Mesendoderm (in vitro differentiated cells): Measurements from ENCODE around the gene RABGEF1.
"Not testable (repeated sequence)": the region's sequence is repeated elsewhere in the genome, so short reads cannot be mapped to it uniquely, and the experiment has no call there.

Experiments
- DNase-seq: peaks from one replicate; pipeline ENCODE4 v3.0.0; 2013
- H2AK5ac ChIP-seq: 2 replicates; pipeline ENCODE4 v1.6.1; 2013; ENCODE audit warnings: low read length, inconsistent platforms
- H2BK120ac ChIP-seq: 2 replicates; pipeline ENCODE4 v1.6.1; 2013; ENCODE audit warnings: low read depth, mild to moderate bottlenecking, low read length, moderate library complexity, mixed read lengths
- H2BK15ac ChIP-seq: replicated peaks from 2 replicates; pipeline ENCODE4 v1.6.1; 2013; ENCODE audit warnings: low read depth, mild to moderate bottlenecking, moderate library complexity
- H2BK5ac ChIP-seq: 2 replicates; pipeline ENCODE4 v1.6.1; 2013; ENCODE audit warnings: low read length, inconsistent platforms
- H3K18ac ChIP-seq: 2 replicates; pipeline ENCODE4 v1.6.1; 2013; ENCODE audit warnings: mild to moderate bottlenecking, low read length, mixed read lengths
- H3K23ac ChIP-seq: one replicate; pipeline ENCODE4 v1.6.1; 2013; ENCODE audit warnings: low read length
- H3K27ac ChIP-seq: 2 replicates; pipeline ENCODE4 v1.5.1; 2013; ENCODE audit warnings: low read depth, mild to moderate bottlenecking, inconsistent platforms, low read length, moderate library complexity
- H3K27me3 ChIP-seq: 2 replicates; pipeline ENCODE4 v1.6.1; 2013; ENCODE audit warnings: low read length, control low read depth, mild to moderate bottlenecking, inconsistent platforms; ENCODE audit not compliant: insufficient read depth, poor library complexity
- H3K36me3 ChIP-seq: 2 replicates; pipeline ENCODE4 v1.6.1; 2013; ENCODE audit warnings: low read length, inconsistent platforms; ENCODE audit not compliant: control insufficient read depth, insufficient read depth
- H3K4ac ChIP-seq: one replicate; pipeline ENCODE4 v1.6.1; 2013; ENCODE audit warnings: low read depth, mild to moderate bottlenecking, low read length, moderate library complexity
- H3K4me1 ChIP-seq: 2 replicates; pipeline ENCODE4 v1.6.1; 2013; ENCODE audit warnings: low read depth, low read length, inconsistent platforms; ENCODE audit not compliant: control insufficient read depth
- H3K4me2 ChIP-seq: 2 replicates; pipeline ENCODE4 v1.6.1; 2013; ENCODE audit warnings: low read length
- H3K4me3 ChIP-seq: 2 replicates; pipeline ENCODE4 v1.5.1; 2013; ENCODE audit warnings: mild to moderate bottlenecking, low read length
- H3K56ac ChIP-seq: one replicate; pipeline ENCODE4 v1.6.1; 2013; ENCODE audit warnings: low read length
- H3K79me1 ChIP-seq: 2 replicates; pipeline ENCODE4 v1.6.1; 2013; ENCODE audit warnings: low read length, inconsistent platforms
- H3K79me2 ChIP-seq: 2 replicates; pipeline ENCODE4 v1.6.1; 2013; ENCODE audit warnings: mild to moderate bottlenecking, low read length; ENCODE audit not compliant: control insufficient read depth, insufficient read depth
- H3K9ac ChIP-seq: 2 replicates; pipeline ENCODE4 v1.6.1; 2013; ENCODE audit warnings: low read length, inconsistent platforms
- H4K5ac ChIP-seq: one replicate; pipeline ENCODE4 v1.6.1; 2013; ENCODE audit warnings: low read length
- H4K8ac ChIP-seq: one replicate; pipeline ENCODE4 v1.6.1; 2013; ENCODE audit warnings: low read depth, mild to moderate bottlenecking, control low read depth, low read length, moderate library complexity
- WGBS: extraction: QIAGEN DNeasy Blood & Tissue Kit; methylation state at CpG from one replicate; pipeline ENCODE4 v1.1.7; 2013; ENCODE audit warnings: low lambda C conversion rate, missing lambda C conversion rate; ENCODE audit not compliant: insufficient coverage; ENCODE audit errors: extremely low coverage; 5-methylcytosine and 5-hydroxymethylcytosine counted together

RABGEF1 gene

GRCh38 chr7:66735850-66736249 is 4.7 kb upstream of the RABGEF1 start:
- H3K18ac ChIP-seq: no peak overlapping the region
- no peaks in the 10 kb centered on the region for H3K79me1 ChIP-seq
- no peaks in the 10 kb centered on the region for H3K4me1 ChIP-seq
- DNase-seq: no peak
- H2AK5ac ChIP-seq: no peak overlapping the region
- no peak overlapping the region for H3K56ac ChIP-seq
- H3K4me2 ChIP-seq: no peak overlapping the region
- H3K27ac ChIP-seq: no peak overlapping the region
- H3K9ac ChIP-seq: no peak overlapping the region
- no peaks in the 10 kb centered on the region for H3K79me2 ChIP-seq
- H2BK15ac ChIP-seq: no peak overlapping the region
- no CpG with 5 or more reads among the region's 1 CpG for WGBS
- H3K36me3 ChIP-seq: no peaks in the 10 kb centered on the region
- H2BK120ac ChIP-seq: no peak overlapping the region
- H3K4ac ChIP-seq: no peak overlapping the region
- H3K4me3 ChIP-seq: no peak overlapping the region
- H3K23ac ChIP-seq: no peak overlapping the region
- no peak overlapping the region for H4K8ac ChIP-seq
- H2BK5ac ChIP-seq: no peak overlapping the region
- no peak overlapping the region for H4K5ac ChIP-seq
- no peaks in the 10 kb centered on the region for H3K27me3 ChIP-seq

GRCh38 chr7:66736892-66737291 is 3.6 kb upstream of the RABGEF1 start:
- H3K4me3 ChIP-seq: no peak overlapping the region
- H3K27me3 ChIP-seq: no peaks in the 10 kb centered on the region
- no peaks in the 10 kb centered on the region for H3K36me3 ChIP-seq
- WGBS: no CpG with 5 or more reads among the region's 6 CpGs
- H2BK15ac ChIP-seq: no peak overlapping the region
- H3K18ac ChIP-seq: no peak overlapping the region
- no peak overlapping the region for H3K56ac ChIP-seq
- H3K79me1 ChIP-seq: no peaks in the 10 kb centered on the region
- H4K5ac ChIP-seq: no peak overlapping the region
- H3K4me2 ChIP-seq: no peak overlapping the region
- no peak overlapping the region for H4K8ac ChIP-seq
- no peak overlapping the region for H2BK5ac ChIP-seq
- H2AK5ac ChIP-seq: no peak overlapping the region
- no peak overlapping the region for H3K4ac ChIP-seq
- no peak overlapping the region for H3K23ac ChIP-seq
- no peak overlapping the region for H3K9ac ChIP-seq
- H3K27ac ChIP-seq: no peak overlapping the region
- no peaks in the 10 kb centered on the region for H3K4me1 ChIP-seq
- no peak for DNase-seq
- no peak overlapping the region for H2BK120ac ChIP-seq
- peaks cover 4% of the 10 kb centered on the region for H3K79me2 ChIP-seq

- no peaks in the 10 kb centered on the region for H3K27me3 ChIP-seq
- peaks cover under 1% of the 10 kb centered on the region for H3K79me1 ChIP-seq
- H2AK5ac ChIP-seq: no peak overlapping the region
- no peak overlapping the region for H3K4me2 ChIP-seq
- no peaks in the 10 kb centered on the region for H3K36me3 ChIP-seq
- no peak overlapping the region for H4K5ac ChIP-seq
- no peak overlapping the region for H2BK15ac ChIP-seq
- no peak overlapping the region for H3K9ac ChIP-seq
- H4K8ac ChIP-seq: no peak overlapping the region
- no CpG with 5 or more reads among the region's 6 CpGs for WGBS
- H3K4me3 ChIP-seq: no peak overlapping the region
- H3K23ac ChIP-seq: no peak overlapping the region
- DNase-seq: no peak
- no peak overlapping the region for H2BK120ac ChIP-seq
- no peak overlapping the region for H3K4ac ChIP-seq
- H2BK5ac ChIP-seq: no peak overlapping the region
- peaks cover 5% of the 10 kb centered on the region for H3K79me2 ChIP-seq
- H3K27ac ChIP-seq: no peak overlapping the region
- no peaks in the 10 kb centered on the region for H3K4me1 ChIP-seq
- H3K18ac ChIP-seq: no peak overlapping the region
- peak overlapping the region; percentile 15 for H3K56ac ChIP-seq
These were observed 2.9 kb upstream of the RABGEF1 start for GRCh38 chr7:66737667-66738066.

DNA sequence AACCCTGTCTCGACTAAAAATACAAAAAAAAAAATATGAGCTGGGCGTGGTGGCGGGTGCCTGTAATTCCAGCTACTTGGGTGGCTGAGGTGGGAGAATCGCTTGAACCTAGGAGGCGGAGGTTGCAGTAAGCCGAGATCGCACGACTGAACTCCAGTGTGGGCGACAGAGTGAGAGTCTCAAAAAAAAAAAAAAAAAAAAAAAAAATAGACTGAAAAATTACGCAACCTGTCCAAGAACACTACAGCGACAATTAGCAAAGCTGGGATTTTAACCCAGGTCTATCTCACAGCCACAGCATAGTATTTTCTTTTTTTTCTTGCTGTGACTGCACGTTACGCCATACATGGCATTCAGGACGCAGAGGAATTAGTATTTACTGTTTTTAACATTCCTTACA is 1.1 kb upstream of the RABGEF1 start:
- Histone ChIP-seq H2BK120ac (no peak overlapping the region), H2AK5ac (no peak overlapping the region), H3K4ac (no peak overlapping the region), H3K27ac (no peak overlapping the region), H2BK5ac (no peak overlapping the region), H4K8ac (no peak overlapping the region), H4K5ac (no peak overlapping the region), H3K36me3 (no peaks in the 10 kb centered on the region), H3K4me1 (no peaks in the 10 kb centered on the region), H3K79me2 (peaks cover 11% of the 10 kb centered on the region), H3K18ac (no peak overlapping the region), H2BK15ac (no peak overlapping the region), H3K79me1 (peaks cover 4% of the 10 kb centered on the region), H3K56ac (no peak overlapping the region), H3K23ac (no peak overlapping the region), H3K27me3 (no peaks in the 10 kb centered on the region), H3K9ac (peak overlapping the region; percentile 85), H3K4me3 (no peak overlapping the region), H3K4me2 (peak overlapping the region; percentile 80)
- DNase-seq: no peak
- no CpG with 5 or more reads among the region's 14 CpGs for WGBS

GRCh38 chr7:66739953-66740301 is 606 bp upstream of the RABGEF1 start:
- Histone ChIP-seq H3K4ac (peak overlapping the region; percentile 59), H2AK5ac (no peak overlapping the region), H3K56ac (peak overlapping the region; percentile 89), H3K79me1 (peaks cover 4% of the 10 kb centered on the region), H3K27me3 (no peaks in the 10 kb centered on the region), H2BK15ac (no peak overlapping the region), H4K8ac (no peak overlapping the region), H3K4me2 (peak overlapping the region; percentile 80), H3K23ac (no peak overlapping the region), H3K4me3 (peak overlapping the region; percentile 67), H4K5ac (no peak overlapping the region), H3K18ac (no peak overlapping the region), H2BK5ac (no peak overlapping the region), H3K4me1 (no peaks in the 10 kb centered on the region), H3K79me2 (peaks cover 11% of the 10 kb centered on the region), H3K9ac (peak overlapping the region; percentile 85), H3K27ac (peak overlapping the region; percentile 58), H2BK120ac (no peak overlapping the region), H3K36me3 (no peaks in the 10 kb centered on the region)
- no CpG with 5 or more reads among the region's 12 CpGs for WGBS
- peak; percentile 22 for DNase-seq

DNA sequence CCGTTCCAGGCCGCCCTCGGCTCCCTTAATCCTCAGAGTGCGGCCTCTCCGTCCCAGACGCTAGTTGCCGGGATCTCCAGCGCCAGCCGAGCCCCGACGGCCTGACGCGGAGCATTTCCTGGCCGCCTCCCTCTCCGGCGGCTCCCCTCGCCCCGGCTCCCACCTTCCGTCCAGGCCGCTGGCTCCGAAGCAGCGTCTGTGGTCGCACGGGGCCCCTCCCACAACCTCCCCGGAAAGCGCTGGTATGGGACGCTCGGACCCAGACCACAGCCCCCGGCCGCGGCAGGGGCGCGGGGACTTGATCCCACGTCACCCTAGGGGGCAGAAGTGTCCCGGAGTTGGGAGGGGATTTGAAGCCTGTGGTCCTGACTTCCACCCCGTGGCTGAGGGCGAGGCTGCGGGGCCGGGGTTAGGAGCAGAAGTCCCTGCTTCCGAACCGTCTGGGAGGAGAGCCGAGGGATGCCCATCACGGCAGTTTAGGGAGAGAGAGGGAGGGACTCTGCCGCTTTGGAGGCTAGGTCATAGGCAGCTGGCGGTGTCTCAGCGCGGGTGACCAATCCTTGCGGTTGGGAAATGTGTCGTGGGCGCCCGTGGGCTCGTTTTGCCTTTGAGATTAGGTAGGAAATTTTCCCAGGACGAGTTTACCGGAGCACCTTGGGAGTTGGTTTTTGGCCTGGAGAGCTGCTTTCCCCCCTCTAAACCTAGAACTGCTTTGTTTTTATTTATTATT is 612 bp downstream of the RABGEF1 start:
- H3K4me2 ChIP-seq: peak overlapping the region; percentile 48
- H3K79me2 ChIP-seq: peaks cover 15% of the 10 kb centered on the region
- H2BK120ac ChIP-seq, H3K23ac ChIP-seq, H3K36me3 ChIP-seq, H4K5ac ChIP-seq, H2BK15ac ChIP-seq, H3K4ac ChIP-seq, H2AK5ac ChIP-seq, H4K8ac ChIP-seq, H3K27me3 ChIP-seq, H3K4me1 ChIP-seq, H3K79me1 ChIP-seq, H3K18ac ChIP-seq, H2BK5ac ChIP-seq: not testable (repeated sequence)
- peak; percentile 75 for DNase-seq
- H3K9ac ChIP-seq: peak overlapping the region; percentile 83
- peak overlapping the region; percentile 17 for H3K27ac ChIP-seq
- peak overlapping the region; percentile 63 for H3K4me3 ChIP-seq
- WGBS: no CpG with 5 or more reads among the region's 54 CpGs
- H3K56ac ChIP-seq: peak overlapping the region; percentile 88
